Peyer's patch (tissue), 4 donors: ENCODE measurements around the gene SPRY1.

Source experiments
- CTCF ChIP-seq, 6 experiments: fragments of 450-650 bp in 4 of 6; fragments of 200-600 bp in 2 of 6; sonication (generic) in 1 of 6; IDR thresholded peaks; one replicate each; pipeline ENCODE4 v1.5.1; 2017 to 2019; ENCODE audit warnings: antibody characterized with exemption in 6 of 6, mild to moderate bottlenecking in 3 of 6, moderate library complexity in 1 of 6
- POLR2A ChIP-seq, 2 donors: fragments of 450-650 bp; IDR thresholded peaks; one replicate each; pipeline ENCODE4 v1.5.1; 2017; ENCODE audit warnings: antibody characterized with exemption in 2 of 2, mild to moderate bottlenecking in 2 of 2, moderate library complexity in 2 of 2

DNA sequence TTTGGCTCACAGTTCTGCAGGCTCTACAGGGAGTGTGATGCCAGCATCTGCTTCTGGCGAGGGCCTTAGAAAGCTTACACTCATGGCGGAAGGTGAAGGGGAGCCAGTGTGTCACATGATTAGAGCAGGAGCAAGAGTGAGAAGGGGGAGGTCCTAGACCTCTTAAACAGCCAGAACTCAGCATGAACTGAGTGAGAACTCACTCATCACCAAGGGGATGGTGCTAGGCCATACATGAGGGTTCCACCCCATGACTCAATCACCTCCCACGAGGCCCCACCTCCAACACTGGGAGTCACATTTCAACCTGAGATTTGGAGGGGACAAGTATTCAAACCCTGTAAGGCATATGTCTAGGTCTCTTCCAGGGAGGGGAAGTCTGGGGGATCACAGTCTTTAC lies 33.4 kb downstream of the SPRY1 start:
- TF ChIP-seq POLR2A (IDR thresholded peaks at IDR 0.05) = no peak
- no peak for TF ChIP-seq CTCF (IDR thresholded peaks at IDR 0.05)
